ENCODE data around the gene ADAM12. TPM values are rescaled to one million over a fixed set of nuclear protein-coding genes. Genes with fewer than 3 reads are reported as not detected.

ADAM12 gene
- total and polyA plus RNA-seq, 2 donors (not counting 3 experiments of a cell fraction or from before 2014, with no cell fraction given) = 0.22 to 0.33 TPM

DNA sequence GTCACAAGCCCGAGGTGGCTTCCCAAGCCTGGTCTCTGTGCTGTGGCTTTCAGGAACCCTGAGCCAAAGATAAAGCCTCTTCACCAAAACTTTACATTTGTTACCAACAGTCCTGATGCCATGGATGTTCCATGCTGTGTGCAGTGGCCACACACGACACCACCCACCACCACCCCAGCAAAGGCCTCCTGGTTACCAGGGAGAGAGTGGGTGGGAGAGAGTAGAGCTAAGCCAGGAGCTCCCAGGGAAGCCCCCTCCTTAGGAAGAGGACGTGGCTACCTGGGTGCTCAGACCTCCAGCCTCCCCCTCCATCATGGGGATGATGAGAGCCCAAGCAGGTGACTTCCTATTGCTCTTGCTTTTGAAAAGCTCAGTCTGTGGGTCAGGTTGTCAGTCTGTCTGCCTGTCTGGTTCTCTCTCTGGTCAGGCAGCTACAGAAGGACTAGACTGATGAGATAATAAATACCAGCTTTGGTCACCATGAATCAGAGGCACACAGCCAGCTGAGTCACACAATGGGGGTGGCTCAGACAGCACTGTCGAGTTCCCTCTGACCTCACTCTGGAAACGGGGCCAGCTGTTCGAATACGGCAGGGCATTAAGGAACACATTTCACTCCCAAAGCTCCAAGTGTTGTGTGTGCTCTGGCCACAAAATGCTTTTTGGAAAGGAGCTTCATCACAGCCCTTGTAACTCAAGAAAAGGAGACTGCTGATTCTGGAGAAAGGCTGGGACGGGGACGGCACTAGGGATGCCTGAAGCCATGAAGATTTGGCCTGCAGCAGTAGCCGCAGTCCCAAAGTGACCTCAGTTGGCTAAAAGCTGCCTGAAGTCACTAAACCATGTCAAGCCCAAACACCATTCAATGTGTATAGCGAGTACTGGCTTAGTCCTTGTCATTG is 325.9 kb downstream of the ADAM12 start:
- Histone ChIP-seq H3K36me3 (ENCODE audit: control insufficient read depth in 2 of 2, extremely low read depth in 1 of 2, insufficient read depth in 2 of 2, low read length in 2 of 2) (no peaks in the 10 kb centered on the region), H3K27me3 (ENCODE audit: control insufficient read depth in 2 of 2, insufficient read depth in 2 of 2, low read length in 2 of 2) (no peaks in the 10 kb centered on the region), H3K9ac (replicated peaks; ENCODE audit: extremely low read depth, insufficient read depth, low read length) (peak overlapping the region; percentile 69), H3K9me3 (replicated peaks; ENCODE audit: control insufficient read depth, insufficient read depth, low read length) (no peaks in the 10 kb centered on the region), H4K20me1 (replicated peaks; ENCODE audit: control insufficient read depth, extremely low read depth, insufficient read depth, low read length) (no peaks in the 10 kb centered on the region), H3K79me2 (ENCODE audit: control insufficient read depth, insufficient read depth, low read length) (no peaks in the 10 kb centered on the region), H3K9me1 (replicated peaks; ENCODE audit: control insufficient read depth, extremely low read depth, insufficient read depth, low read length) (no peaks in the 10 kb centered on the region), H2AFZ (ENCODE audit: low read depth, low read length) (peak overlapping the region; percentile 16), H3K27ac (ENCODE audit: insufficient read depth, low read depth, low read length) (peak overlapping the region; percentile 97), H3K4me2 (ENCODE audit: insufficient read depth, low read length) (peak overlapping the region; percentile 26), H3K4me3 (replicated peaks in 1 of 3; ENCODE audit: insufficient read depth in 1 of 3, low read depth in 1 of 3, low read length in 3 of 3) (no peak overlapping the region), H3K4me1 (ENCODE audit: control insufficient read depth, extremely low read depth, insufficient read depth, low read length) (peaks cover 50% of the 10 kb centered on the region)
- intact Hi-C loops (cut with micrococcal nuclease) = loop anchor here (1.0 to 10.0 kb wide), 5 partner anchors 19 to 842 kb away; partner anchors contain the start of genes DOCK1 and FANK1
- peak; percentile 73 for TF ChIP-seq GATA2 (IDR thresholded peaks at IDR 0.05; ENCODE audit: insufficient read depth, insufficient read length, low read depth, low read length)
- TF ChIP-seq, protein P1, sequence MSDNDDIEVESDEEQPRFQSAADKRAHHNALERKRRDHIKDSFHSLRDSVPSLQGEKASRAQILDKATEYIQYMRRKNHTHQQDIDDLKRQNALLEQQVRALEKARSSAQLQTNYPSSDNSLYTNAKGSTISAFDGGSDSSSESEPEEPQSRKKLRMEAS (IDR thresholded peaks at IDR 0.05; ENCODE audit: insufficient read depth, insufficient read length) = no peak
- peak; percentile 26 for TF ChIP-seq MYC (IDR thresholded peaks at IDR 0.05; ENCODE audit: low read depth, low read length)
- peak; percentile 99 for TF ChIP-seq FOS (IDR thresholded peaks at IDR 0.05; ENCODE audit: borderline replicate concordance, insufficient read depth, low read length)
- peak; percentile 37 for TF ChIP-seq POLR2A (IDR thresholded peaks at IDR 0.05; ENCODE audit: low read depth, low read length)
- peak; percentile 98 for TF ChIP-seq JUN (IDR thresholded peaks at IDR 0.05; ENCODE audit: borderline replicate concordance, insufficient read depth, insufficient read length, low read depth)
- TF ChIP-seq, protein P2, sequence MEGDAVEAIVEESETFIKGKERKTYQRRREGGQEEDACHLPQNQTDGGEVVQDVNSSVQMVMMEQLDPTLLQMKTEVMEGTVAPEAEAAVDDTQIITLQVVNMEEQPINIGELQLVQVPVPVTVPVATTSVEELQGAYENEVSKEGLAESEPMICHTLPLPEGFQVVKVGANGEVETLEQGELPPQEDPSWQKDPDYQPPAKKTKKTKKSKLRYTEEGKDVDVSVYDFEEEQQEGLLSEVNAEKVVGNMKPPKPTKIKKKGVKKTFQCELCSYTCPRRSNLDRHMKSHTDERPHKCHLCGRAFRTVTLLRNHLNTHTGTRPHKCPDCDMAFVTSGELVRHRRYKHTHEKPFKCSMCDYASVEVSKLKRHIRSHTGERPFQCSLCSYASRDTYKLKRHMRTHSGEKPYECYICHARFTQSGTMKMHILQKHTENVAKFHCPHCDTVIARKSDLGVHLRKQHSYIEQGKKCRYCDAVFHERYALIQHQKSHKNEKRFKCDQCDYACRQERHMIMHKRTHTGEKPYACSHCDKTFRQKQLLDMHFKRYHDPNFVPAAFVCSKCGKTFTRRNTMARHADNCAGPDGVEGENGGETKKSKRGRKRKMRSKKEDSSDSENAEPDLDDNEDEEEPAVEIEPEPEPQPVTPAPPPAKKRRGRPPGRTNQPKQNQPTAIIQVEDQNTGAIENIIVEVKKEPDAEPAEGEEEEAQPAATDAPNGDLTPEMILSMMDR (IDR thresholded peaks at IDR 0.05; ENCODE audit: extremely low read depth in 1 of 2, insufficient read depth in 1 of 2, low read depth in 1 of 2, low read length in 2 of 2) = no peak
- TF ChIP-seq POLR2AphosphoS5 (IDR thresholded peaks at IDR 0.05; ENCODE audit: insufficient read depth, low read depth, low read length) = peak; percentile 95
- no peak for TF ChIP-seq EZH2 (IDR thresholded peaks at IDR 0.05; ENCODE audit: borderline replicate concordance, low read depth, low read length, severe bottlenecking)
- peak; percentile 97 for DNase-seq (ENCODE audit: low read depth, low spot score)
- CTCF ChIA-PET = interaction anchor here (0.8 to 1.9 kb wide), 8 partner anchors 9 to 80 kb away, joined by 3 to 9 read pairs (median 4); no protein-coding TSS in a partner anchor
- POLR2A ChIA-PET = interaction anchor here (0.9 kb wide), 1 partner anchor 13 kb away, joined by 7 read pairs; no protein-coding TSS in a partner anchor
- BruUV-seq (replicated peaks) = TSS peak; percentile 73
- FAIRE-seq = peak; percentile 95
- dilution Hi-C loops (cut with MboI; ENCODE audit: extremely low pct_ligation_motif_present, low sequenced_read_pairs) = no loop called here
